Activated naive CD4-positive, alpha-beta T cell treated with anti-CD3 and anti-CD28 coated beads, Interleukin-2, amount 50 U/mL, for 16 hours (primary cell): ENCODE measurements around the gene PFKL.
A peak's percentile ranks its signal among the peaks of the same experiment; 100 is the strongest.
"Not testable (repeated sequence)": the region's sequence is repeated elsewhere in the genome, so short reads cannot be mapped to it uniquely, and the experiment has no call there.

Source experiments
- DNase-seq: peaks from one replicate; pipeline ENCODE4 v3.0.0-alpha.2; 2020

The PFKL gene

DNA sequence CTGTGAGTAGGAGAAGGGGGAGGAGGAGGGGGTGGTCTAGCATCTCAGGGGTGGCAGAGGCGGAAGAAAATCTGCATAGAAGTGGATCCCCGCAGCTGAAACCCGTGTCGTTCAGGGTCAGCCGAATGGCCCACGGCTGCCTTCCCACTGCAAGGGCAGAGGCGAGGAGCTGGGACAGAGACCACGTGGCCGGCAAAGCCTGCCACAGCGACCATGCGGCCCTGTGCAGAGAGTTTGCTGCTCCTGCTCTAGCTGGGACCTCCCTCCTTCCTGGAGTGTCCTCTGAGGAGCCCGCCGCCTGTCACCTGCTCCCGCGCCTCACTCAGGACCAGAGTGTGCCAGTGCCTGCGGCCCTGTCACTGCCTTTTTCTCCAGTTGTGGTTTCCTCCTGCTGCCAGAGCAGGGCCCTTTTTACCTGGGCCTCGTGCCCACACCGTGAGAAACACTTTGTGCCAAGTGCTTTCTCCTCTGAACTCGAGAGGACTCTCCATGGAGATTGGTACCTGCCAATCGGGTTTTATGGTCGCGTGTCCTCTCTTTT is 48.1 kb downstream of the PFKL start:
- DNase-seq: no peak

DNA sequence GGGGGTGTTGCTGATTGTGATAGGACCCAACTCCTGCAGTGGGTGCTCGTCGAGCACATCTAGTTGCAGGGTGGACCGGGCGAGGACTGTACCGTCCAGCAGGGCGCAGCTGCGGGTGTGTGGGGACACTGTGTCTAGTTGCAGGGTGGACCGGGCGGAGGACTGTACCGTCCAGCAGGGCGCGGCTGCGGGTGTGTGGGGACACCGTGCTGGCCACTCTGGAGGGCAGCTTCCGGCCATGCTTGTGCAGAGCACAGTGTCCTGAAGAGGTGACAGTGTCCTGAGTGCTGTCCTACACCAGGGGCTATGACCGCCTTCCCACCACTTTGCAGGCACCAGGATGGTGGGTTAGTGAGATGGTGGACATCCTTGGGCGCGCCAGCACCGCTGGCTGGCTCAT is 49.0 kb downstream of the PFKL start:
- no peak for DNase-seq

DNA sequence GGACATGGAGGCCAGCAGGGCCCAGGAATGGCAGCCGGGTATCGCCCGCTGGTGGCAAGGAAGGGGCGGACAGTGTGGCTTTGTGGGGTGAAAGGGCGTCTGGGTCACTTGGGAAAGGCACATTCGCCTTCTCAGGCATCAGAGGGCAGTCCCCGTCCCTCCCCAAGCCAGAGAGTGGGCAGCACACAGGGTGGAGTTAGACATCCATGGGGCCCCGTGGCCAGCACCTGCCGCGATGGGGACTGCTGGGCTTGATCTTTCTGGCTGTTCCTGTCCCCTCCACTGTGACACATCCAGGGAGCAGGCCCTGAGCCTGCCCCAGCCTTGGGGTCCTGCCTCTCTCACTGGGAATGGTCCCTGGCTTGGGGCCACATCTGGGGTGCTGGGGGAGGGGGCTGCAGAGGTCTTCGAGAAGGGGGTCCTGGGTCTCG is 49.6 kb downstream of the PFKL start:
- no peak for DNase-seq

DNA sequence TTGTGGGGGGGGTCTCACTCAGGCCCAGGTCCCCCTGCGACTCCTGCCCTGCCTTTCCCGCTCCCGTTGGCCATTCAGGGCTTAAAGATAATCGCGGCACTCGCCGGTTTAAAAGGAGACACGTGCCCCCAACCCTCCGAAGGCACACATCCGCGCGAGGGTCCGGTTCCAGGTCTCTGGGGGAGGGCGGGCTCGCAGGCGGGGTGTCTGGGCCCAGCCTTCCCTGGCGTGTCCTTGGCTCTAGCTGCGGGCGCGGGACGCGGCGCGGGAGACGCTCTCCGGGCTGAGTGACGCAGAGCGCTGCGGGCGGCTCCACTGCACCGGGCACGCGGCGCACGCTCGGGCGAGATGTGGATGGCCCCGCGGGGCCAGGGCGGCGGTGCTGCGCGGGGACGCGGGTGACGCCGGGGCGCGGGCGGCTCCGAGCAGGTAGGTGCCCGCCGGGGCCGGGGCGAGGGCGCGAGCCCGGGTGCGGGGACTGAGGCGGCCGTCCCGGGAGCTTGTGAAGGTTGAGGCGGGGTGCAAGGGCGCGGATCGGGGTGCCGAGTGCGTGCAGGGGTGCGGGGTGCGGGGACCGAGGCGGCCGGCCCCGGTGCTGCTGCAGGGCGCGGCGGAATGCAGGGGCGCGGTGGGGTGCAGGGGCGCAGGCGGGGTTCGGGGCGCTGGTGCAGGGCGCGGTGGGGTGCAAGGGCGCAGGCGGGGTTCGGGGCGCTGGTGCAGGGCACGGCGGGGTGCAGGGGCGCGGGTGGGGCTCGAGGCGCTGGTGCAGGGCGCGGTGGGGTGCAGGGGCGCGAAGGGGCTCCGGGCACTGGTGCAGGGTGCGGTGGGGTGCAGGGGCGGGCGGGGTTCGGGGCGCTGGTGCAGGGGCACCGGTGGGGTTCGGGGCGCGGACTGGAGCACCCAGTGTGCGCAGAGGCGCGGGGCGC is 50.3 kb downstream of the PFKL start:
- peak; percentile 10 for DNase-seq

DNA sequence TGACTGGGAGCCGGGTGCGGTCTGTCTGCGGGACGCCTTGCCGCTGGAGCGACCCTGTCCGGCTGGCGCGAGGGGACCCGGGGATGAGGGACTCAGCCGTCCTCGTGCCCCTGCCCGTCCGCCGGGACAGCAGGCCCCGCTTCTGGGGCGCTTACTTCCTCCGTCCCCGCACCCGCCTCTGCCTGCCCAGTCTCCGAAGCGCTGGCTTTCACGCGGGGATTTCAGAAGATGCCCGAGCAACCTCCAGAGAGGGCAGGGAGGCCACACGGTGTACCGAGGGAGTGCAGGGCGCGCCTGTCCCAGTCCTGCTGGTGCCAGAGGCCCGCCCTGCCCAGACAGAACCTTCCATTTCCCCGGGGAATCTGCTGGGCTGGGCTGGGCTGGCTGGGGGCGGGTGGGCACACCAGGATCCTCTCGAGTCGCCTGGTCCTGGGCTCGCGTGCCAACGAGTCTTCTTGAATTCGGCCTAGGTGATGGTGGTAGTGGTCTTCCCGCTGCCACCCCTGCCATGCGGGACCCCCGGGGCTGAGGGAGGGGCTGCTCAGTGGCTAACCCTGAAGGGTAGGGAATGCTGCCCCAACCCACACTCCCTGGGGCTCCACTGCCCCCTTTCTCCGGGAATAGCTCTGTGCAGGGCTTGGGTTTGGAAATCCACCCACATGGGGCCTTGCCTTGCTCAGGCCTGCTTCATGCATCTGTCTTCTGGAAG is 51.1 kb downstream of the PFKL start:
- no peak for DNase-seq

DNA sequence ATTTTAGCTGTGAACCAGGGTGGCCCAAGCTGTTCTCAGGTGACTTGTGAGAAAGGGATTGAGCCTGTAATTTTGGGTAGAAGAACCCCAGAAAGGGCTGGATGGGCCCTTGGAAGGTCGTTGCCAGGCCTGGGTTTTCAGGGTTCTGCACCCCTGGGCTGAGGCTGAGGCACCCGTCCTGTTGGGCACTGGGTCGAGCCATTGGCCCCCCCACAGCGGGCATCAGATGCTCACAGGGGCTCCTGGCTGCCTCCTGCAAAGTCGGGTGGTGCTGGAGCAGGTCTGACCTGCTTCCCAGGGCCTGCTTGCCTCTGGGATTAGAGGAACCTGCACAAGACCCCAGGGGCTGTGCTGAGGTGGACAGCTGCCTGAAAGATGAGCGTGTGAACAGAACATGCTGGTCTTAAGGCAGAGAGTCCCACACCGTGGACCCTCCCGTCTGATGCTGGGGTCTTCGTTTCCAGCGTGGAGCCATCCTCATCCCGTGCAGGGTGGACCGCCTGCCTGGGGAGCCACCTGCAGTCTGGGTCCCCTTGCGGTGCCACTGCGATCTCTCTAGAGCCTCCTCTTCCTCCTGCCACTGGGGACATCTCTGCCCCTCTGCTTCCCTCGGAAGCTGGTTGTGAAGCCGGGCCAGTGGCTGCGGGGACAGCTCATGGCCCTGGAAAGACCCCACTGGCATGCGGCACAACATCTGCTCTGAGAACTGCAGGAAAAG is 51.8 kb downstream of the PFKL start:
- DNase-seq: no peak

DNA sequence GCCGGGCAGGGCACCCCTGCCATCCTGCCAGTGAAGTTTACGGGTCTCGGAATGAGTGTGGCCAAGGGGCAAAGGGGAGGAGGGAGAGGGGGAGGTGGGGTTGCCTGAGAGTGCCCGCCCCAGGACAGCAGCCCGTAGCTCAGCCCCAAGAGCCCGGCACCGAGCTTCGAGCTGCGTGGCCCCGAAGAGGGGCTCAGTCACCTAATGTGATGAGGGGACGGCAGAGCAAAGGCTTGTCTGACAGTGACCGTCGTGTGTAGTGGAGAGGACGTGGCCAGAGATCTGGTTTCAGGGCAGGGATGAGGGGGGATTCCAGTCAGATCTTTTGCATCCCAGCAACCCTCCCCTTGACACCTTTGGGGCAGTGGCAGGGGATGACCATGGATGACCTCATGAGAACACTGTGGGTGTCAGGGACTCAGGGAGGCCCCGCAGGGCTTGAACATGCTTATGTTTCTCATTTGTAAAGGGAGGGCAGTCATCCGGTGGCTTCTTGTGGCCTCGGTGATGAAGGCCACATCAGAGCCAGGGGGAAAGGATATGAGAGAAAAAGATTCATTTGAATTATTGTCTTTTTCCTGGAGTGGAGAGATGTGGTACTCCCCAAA is 52.5 kb downstream of the PFKL start:
- DNase-seq: no peak

DNA sequence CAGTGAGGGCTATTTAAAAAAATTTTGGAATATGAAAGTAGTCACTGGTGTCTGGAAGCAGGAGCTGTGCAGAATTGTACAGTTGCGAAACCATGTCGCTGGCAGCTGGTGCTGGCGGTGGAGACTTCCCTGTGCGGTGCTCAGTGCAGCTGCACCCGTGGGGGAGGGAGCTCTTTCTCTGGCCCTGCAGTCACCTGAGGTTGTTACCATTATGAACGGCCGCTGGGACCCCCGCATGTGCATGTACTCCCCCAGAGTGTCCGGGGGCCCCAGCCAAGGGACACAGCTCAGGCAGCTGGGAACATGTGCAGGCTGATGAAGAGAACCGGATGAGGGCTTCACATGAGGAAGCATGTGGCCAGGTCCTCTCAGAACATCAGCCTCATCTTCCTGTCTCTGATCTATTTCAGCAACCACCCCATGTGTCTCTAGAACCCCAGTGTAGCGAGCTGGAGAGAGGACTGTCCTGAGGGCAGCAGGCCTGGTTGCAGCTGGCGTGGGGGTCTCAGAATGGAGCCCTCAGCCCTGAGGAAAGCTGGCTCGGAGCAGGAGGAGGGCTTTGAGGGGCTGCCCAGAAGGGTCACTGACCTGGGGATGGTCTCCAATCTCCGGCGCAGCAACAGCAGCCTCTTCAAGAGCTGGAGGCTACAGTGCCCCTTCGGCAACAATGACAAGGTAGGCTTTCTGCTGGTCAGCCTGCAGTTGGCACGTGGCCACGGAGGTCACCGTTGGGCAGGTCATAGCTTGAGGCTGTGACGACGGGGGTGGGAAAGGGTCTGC is 53.5 kb downstream of the PFKL start, which contains the start of gene TRPM2:
TSS of gene TRPM2 (plus strand) at position 431 of the 780 bp plus-strand sequence. CDS start at position 511, 80 bp downstream.
- peak; percentile 29 for DNase-seq

DNA sequence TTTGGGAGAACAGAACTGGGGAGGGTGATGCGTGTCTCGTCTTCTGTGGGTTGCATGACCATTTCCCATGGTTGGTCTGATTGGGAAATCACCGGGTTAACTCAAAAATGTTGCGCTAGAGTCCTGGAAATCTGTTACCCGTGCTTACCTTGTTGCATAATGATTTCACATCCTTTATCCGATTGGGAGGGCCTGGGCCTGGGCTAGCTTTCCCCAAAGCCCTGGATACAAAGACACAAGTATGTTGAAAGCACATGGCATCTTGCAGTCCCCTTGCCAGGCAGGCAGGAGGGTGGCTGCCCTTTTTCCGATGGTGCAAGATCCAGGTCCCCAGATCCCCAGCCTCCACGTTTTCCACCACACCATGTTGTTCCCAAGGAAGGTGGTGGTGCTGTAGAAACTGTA is 54.1 kb downstream of the PFKL start:
- DNase-seq: no peak

DNA sequence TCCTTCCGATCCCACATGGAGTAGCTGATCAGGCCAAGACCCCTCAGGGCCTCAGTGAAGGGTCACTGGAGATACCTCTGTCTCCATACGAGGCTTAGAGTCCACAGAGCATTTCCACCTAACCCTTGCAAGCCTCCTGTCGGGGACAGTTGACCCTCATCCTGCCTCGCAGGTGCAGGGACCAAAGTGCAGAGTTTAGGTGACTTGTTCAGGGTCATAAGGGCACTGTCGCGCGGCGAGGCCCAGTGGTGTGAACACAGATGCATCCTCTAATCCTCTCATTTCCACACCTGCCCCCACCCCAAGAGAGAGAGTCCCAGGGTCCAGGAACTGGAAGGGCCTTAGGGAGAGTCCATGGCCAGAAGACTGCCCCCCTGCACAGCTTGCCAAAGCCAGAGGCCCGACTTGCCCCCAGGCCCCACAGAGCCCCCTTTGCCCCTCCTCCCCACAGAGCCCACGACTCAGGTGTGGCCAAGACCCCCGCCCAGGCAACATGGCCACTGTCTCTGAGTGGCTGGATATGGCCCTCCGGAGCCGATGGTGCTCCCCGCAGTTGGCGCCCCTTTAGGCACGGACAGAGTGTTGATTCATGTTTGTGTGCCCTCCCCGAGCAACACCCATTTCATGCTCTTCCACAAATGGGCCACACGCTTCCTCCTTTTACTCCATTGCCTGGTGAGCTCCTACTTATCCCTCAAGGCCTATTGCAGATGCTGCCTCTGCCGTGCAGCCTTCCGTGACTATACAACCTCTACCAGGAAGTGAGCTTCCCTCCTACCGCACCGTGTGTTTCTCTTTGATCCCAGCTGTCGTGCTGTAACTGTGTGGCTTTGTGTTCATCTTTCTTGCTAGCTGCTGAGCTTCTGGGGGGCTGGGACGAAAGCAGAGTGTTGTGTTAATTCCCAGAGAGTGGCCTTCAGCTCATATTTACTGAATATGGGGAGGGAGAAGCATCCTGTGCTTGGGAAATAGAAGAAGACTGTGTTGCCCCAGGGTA is 55.2 kb downstream of the PFKL start:
- DNase-seq: no peak

DNA sequence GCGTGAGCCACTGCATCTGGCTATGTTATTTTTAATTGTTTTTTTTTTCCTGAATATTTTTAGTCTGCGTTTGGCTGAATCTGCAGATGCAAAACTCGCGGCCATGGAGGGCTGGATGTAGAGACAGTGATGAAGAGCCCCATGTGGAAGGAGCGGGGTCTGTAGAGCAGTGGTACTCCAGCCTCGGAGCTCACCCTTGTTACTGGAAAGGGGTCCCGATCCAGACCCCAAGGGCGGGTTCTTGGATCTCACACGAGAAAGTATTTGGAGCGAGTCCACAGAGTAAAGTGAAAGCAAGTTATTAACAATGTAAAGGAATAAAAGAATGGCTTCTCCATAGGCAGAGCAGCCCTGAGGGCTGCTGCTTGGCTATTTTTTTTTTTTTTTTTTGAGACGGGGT is 56.3 kb downstream of the PFKL start:
- no peak for DNase-seq

DNA sequence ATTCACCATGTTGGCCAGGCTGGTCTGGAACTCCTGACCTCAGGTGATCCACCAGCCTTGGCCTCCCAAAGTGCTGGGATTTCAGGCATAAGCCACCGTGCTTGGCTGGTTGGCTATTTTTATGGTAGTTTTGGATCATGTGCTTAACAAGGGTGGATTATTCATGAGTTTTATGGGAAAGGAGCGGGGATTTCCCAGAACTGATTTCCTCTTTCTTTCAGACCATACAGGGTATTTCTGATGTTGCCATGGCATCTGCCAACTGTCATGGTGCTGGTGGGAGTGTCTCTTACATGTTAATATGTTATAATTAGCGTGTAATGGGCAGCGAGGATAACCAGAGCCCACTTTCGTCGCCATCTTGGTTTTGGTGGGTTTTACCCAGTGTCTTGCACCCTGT is 56.8 kb downstream of the PFKL start:
- DNase-seq: no peak

DNA sequence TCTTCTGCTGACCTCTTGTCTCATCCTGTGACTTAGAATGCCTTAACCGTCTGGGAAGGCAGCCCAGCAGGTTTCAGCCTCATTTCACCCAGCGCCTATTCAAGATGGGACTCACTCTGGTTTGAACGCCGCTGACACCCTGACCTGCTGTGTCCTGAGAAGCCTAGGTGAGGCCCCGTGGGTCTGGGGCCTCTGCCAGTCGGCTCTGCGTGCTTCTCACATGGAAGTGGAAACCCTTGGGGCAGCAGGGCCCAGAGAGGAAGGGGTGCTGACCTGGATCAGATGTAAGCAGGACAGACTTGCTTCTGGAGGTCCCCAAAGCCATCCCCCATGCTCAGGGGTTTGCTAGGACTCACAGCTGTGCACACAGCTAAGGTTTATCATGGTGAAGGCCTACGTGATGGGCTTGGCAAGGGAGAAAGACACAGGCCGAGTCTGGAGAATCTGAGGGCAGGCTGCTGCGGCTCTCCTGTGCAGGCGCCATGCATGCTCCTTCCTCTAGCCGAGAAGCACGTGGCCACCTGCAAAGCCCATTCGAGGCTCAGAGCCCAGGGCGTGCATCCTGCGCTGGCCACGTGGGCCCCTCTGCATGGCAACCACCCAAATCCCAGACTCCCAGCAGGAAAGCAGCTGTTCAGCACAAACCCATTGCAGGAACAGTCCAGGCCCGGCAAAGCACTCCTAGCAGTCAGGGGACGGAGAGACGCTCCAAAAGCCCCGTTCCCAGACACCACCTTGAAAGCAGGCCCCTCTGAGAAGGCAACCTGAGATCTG is 57.4 kb downstream of the PFKL start:
- DNase-seq: no peak

DNA sequence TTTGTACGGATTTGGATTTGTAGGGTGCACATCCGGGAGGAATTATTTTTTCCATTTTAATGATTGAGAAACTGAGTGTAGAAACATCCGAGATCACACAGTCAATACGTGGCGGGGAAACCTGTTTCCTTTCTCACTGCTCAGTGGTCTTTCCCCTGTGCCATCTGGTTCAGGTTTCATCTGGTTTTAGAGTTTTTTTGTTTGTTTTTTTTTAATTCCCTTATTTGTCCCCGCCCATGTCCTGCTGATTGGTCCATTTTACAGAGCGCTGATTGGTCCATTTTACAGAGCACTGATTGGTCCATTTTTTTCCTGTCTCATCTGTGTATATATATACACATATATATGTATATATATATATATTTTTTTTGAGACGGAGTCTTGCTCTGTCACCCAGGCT is 59.5 kb downstream of the PFKL start:
- no peak for DNase-seq

DNA sequence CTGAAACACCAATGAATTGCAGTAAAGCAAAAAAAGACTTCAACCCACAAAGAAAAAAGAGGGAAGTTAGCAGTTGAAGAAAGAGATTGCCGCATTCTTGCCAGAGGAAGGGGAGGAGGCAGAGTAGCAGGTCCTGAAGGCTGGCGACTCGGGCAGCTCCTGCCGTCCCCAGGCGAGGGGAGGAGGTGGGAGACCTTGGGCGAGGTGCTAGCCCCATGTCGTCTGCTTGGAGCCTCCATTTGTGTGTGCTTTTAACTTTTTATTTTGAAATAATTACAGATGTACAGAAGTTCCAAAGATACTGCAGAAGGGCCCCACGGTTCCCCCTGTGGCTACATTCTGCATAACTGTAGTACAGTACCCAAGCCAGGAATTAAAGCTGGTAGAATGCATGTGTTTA is 60.3 kb downstream of the PFKL start:
- no peak for DNase-seq

DNA sequence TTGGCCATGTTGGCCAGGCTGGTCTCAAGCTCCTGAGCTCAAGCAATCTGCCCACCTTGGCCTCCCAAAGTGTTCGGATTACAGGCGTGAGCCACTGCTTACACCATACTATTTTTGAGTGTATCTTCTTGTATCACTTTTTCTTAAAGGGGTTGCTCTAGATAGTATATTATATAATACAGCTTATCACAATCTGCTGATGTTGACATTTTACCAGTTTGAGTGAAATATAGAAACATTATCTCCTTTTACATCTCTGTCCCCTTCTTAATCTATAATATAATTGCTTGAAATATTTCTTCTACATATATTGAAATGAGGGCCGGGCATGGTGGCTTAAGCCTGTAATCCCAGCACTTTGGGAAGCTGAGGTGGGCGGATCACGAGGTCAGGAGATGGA is 62.0 kb downstream of the PFKL start:
- DNase-seq: not testable (repeated sequence)

DNA sequence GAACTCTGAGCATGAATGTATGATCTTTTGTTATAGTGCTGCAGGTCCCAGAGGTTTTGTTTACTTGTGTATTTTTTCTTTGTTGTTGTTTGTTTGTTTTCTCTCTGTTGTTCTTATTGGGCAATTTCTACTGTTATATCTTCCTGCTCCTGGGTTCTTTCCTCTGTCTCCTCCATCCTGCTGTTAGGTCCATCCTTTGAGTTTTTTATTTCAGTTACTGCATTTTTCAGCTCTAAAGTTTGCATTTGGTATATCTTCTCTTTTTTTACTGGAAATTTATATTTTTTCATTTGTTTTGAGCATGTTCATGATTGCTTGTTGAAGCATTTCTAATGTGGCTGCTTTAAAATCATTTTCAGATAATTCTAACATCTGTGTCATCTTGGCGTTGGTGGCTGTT is 63.4 kb downstream of the PFKL start:
- DNase-seq: no peak

DNA sequence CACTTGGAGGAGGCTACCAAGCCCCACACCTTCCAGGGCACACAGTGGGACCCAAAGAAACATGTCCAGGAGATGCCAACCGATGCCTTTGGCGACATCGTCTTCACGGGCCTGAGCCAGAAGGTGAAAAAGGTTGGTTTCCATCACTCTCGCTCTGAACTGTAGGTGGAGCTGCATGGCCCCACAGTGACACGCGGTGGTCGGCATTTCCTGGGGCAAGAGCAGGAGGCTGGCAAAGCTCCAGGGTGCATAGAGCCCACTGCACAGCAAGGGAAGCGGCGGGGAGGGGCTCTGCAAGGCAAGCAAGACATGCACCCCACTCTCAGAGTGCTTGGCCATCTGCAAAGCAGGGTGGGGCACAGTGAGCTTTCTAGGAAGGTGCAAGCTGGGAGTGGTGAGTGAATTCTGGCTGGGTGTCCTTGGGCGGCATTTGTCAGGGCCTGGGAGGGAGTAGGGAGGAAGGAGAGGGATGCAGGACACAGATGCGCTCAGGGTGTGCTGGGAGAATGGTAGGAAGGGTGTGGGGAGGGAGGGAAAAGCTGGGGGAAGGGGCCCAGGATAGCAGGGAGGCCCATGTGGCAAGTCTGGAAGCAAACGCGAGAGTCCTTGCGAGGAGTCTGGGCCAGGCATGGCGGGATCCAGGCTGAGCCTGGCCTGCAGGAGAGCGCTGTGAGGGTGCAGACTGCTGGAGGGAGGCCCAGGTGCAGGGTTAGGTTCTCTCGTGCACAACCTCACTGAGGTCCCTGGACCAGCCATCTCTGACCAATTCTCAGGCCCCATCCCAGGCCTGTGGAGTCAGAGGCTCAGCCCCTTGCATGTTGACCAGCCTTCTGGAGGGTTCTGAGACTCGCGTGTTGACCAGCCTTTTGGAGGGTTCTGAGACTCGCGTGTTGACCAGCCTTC is 64.5 kb downstream of the PFKL start:
- no peak for DNase-seq
